ENCODE data around the gene HERC2.
"Not testable (repeated sequence)": the region's sequence is repeated elsewhere in the genome, so short reads cannot be mapped to it uniquely, and the experiment has no call there.

HERC2 gene

GRCh38 chr15:28322129-28322588, at the start of gene HERC2:
TSS of gene HERC2 (minus strand) at chr15:28322179. CDS start at chr15:28321433, 746 bp downstream.
- not testable (repeated sequence) for DNase-seq

GRCh38 chr15:28365502-28365901, 43.5 kb upstream of the HERC2 start:
- not testable (repeated sequence) for DNase-seq

GRCh38 chr15:28357984-28358383, 36.0 kb upstream of the HERC2 start, which contains the start of gene GOLGA6L24:
TSS of gene GOLGA6L24 (minus strand) at chr15:28358084. CDS start at chr15:28358023, 61 bp downstream.
- DNase-seq, result not testable (repeated sequence)

GRCh38 chr15:28321358-28322078, 461 bp downstream of the HERC2 start:
- not testable (repeated sequence) for DNase-seq

- DNase-seq, result not testable (repeated sequence)
These were observed 2.3 kb downstream of the HERC2 start for GRCh38 chr15:28319725-28320124.

GRCh38 chr15:28318828-28319227, 3.2 kb downstream of the HERC2 start:
- DNase-seq, result not testable (repeated sequence)

GRCh38 chr15:28318122-28318521, 3.9 kb downstream of the HERC2 start:
- DNase-seq, result not testable (repeated sequence)

- not testable (repeated sequence) for DNase-seq
These were observed 5.0 kb downstream of the HERC2 start for GRCh38 chr15:28316958-28317357.

GRCh38 chr15:28310454-28310853, 11.5 kb downstream of the HERC2 start:
- DNase-seq, result not testable (repeated sequence)

- not testable (repeated sequence) for DNase-seq
These were observed 13.3 kb downstream of the HERC2 start for GRCh38 chr15:28308718-28309117.

GRCh38 chr15:28305700-28306099, 16.3 kb downstream of the HERC2 start:
- not testable (repeated sequence) for DNase-seq

GRCh38 chr15:28297434-28297833, 24.5 kb downstream of the HERC2 start:
- not testable (repeated sequence) for DNase-seq

GRCh38 chr15:28296814-28297213, 25.2 kb downstream of the HERC2 start:
- not testable (repeated sequence) for DNase-seq

- not testable (repeated sequence) for DNase-seq
These were observed 26.9 kb downstream of the HERC2 start for GRCh38 chr15:28295009-28295563.

- DNase-seq, result not testable (repeated sequence)
These were observed 27.4 kb downstream of the HERC2 start for GRCh38 chr15:28294560-28294959.

GRCh38 chr15:28289694-28290463, 32.1 kb downstream of the HERC2 start:
- no peak for DNase-seq

GRCh38 chr15:28288830-28289693, 32.9 kb downstream of the HERC2 start:
- DNase-seq, result peak; percentile 76

GRCh38 chr15:28286659-28287058, 35.3 kb downstream of the HERC2 start:
- not testable (repeated sequence) for DNase-seq

GRCh38 chr15:28286031-28286430, 35.9 kb downstream of the HERC2 start:
- no peak for DNase-seq

GRCh38 chr15:28281876-28282275, 40.1 kb downstream of the HERC2 start:
- DNase-seq, result no peak

GRCh38 chr15:28274635-28275034, 47.3 kb downstream of the HERC2 start:
- no peak for DNase-seq

GRCh38 chr15:28273873-28274610, 47.9 kb downstream of the HERC2 start:
- no peak for DNase-seq

Data from MV-4-11 (cell line).